Stomach (tissue), 4 donors: Measurements from ENCODE around the gene CNGA2.

Experiments used
- CTCF ChIP-seq, 7 experiments: fragments of 450-650 bp in 4 of 7; fragments of 200-600 bp in 3 of 7; sonication (generic) in 3 of 7; IDR thresholded peaks; one replicate each; pipeline ENCODE4 v1.5.1; 2016 to 2019; ENCODE audit warnings: antibody characterized with exemption in 7 of 7, control low read depth in 2 of 7, mild to moderate bottlenecking in 1 of 7
- EP300 ChIP-seq: sonication (generic); formaldehyde crosslinking; IDR thresholded peaks from one replicate; pipeline ENCODE4 v1.6.1; 2017; ENCODE audit warnings: antibody characterized with exemption
- POLR2A ChIP-seq, 4 donors: fragments of 450-650 bp; IDR thresholded peaks; one replicate each; pipeline ENCODE4 v1.6.1; 2016; ENCODE audit warnings: antibody characterized with exemption in 4 of 4, control low read depth in 2 of 4, mild to moderate bottlenecking in 1 of 4, moderate library complexity in 1 of 4

- TF ChIP-seq CTCF (IDR thresholded peaks at IDR 0.05) (no peak), POLR2A (IDR thresholded peaks at IDR 0.05) (no peak), EP300 (no peak)
Observed at GRCh38 chrX:151708821-151709220, 25.7 kb upstream of the CNGA2 start.
